ENCODE measurements around the gene NAV3. TPM values are rescaled to one million over a fixed set of nuclear protein-coding genes. Genes with fewer than 3 reads are reported as not detected.

NAV3 gene
- polyA plus RNA-seq, 2 donors, result 0.19 to 0.41 TPM

DNA sequence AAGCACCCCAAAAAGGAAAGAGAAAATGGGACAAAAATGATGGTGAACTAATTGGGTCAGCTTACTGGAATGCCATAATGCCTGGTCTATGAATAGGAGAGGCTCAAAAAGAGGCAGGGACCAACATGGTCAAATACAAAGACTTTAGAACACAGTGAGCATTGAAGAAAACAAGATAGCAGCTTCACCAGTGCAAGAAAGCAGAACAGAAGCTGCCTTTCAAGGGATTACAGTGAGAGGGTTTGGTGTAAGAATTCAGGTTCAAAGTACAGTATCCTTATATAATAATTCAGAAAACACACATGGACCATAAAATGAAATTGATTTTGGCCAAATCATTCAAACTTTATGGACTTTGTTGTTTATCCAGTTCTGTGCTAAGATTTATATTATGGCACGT is 162.1 kb downstream of the NAV3 start:
- Histone ChIP-seq H3K4me3 (ENCODE audit: low read depth in 1 of 2, low read length in 2 of 2) (no peak overlapping the region), H3K36me3 (ENCODE audit: control insufficient read depth in 2 of 2, insufficient read depth in 2 of 2, low read length in 1 of 2) (no peaks in the 10 kb centered on the region), H3K9me3 (ENCODE audit: control insufficient read depth in 2 of 2, insufficient read depth in 1 of 2, low read depth in 1 of 2, low read length in 1 of 2) (no peaks in the 10 kb centered on the region), H3K27me3 (ENCODE audit: control insufficient read depth in 1 of 2, insufficient read depth in 2 of 2, low read length in 2 of 2) (no peaks in the 10 kb centered on the region), H3K27ac (ENCODE audit: low read depth in 2 of 2, low read length in 1 of 2) (no peak overlapping the region), H3K4me1 (ENCODE audit: control insufficient read depth in 2 of 2, insufficient read depth in 2 of 2, low read length in 1 of 2) (no peaks in the 10 kb centered on the region)
- WGBS, 2 donors, result 68 to 87% methylated on average over 1 of the region's 1 CpG

DNA sequence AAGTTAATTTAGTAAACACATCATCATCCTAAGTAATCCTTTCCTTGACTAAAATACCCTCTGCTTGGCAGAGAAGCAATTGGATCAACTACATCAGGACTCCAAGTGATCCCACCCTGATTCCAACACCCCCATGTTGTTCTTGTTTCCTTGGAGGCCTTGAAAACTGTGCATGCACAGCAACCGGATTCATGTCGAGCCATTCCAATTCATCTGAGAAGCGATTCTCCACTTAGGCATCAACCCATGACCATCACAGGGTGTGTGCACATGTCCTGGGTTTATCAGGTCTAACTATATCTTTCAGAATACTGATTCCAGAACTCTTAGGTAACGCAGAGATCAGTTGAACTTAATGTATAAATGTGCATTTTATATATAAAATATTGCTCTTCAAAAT is 163.0 kb downstream of the NAV3 start:
- 72 to 78% methylated on average over 4 of the region's 4 CpGs for WGBS, 2 donors
- H3K27ac ChIP-seq (ENCODE audit: low read depth in 2 of 2, low read length in 1 of 2), result no peak overlapping the region
- H3K4me1 ChIP-seq (ENCODE audit: control insufficient read depth in 2 of 2, insufficient read depth in 2 of 2, low read length in 1 of 2), result no peaks in the 10 kb centered on the region
- no peak overlapping the region for H3K4me3 ChIP-seq (ENCODE audit: low read depth in 1 of 2, low read length in 2 of 2)
- H3K9me3 ChIP-seq (ENCODE audit: control insufficient read depth in 2 of 2, insufficient read depth in 1 of 2, low read depth in 1 of 2, low read length in 1 of 2), result no peaks in the 10 kb centered on the region
- no peaks in the 10 kb centered on the region for H3K27me3 ChIP-seq (ENCODE audit: control insufficient read depth in 1 of 2, insufficient read depth in 2 of 2, low read length in 2 of 2)
- H3K36me3 ChIP-seq (ENCODE audit: control insufficient read depth in 2 of 2, insufficient read depth in 2 of 2, low read length in 1 of 2), result no peaks in the 10 kb centered on the region

- Histone ChIP-seq H3K4me1 (ENCODE audit: control insufficient read depth in 2 of 2, insufficient read depth in 2 of 2, low read length in 1 of 2) (no peaks in the 10 kb centered on the region), H3K36me3 (ENCODE audit: control insufficient read depth in 2 of 2, insufficient read depth in 2 of 2, low read length in 1 of 2) (no peaks in the 10 kb centered on the region), H3K27me3 (ENCODE audit: control insufficient read depth in 1 of 2, insufficient read depth in 2 of 2, low read length in 2 of 2) (no peaks in the 10 kb centered on the region), H3K27ac (ENCODE audit: low read depth in 2 of 2, low read length in 1 of 2) (no peak overlapping the region), H3K9me3 (ENCODE audit: control insufficient read depth in 2 of 2, insufficient read depth in 1 of 2, low read depth in 1 of 2, low read length in 1 of 2) (no peaks in the 10 kb centered on the region), H3K4me3 (ENCODE audit: low read depth in 1 of 2, low read length in 2 of 2) (no peak overlapping the region)
- WGBS, 2 donors, result 70 to 77% methylated on average over 2 of the region's 2 CpGs
Measured at GRCh38 chr12:77995436-77996167, 164.9 kb downstream of the NAV3 start.

- WGBS, 2 donors, result 72 to 77% methylated on average over 4 of the region's 4 CpGs
- Histone ChIP-seq H3K4me1 (ENCODE audit: control insufficient read depth in 2 of 2, insufficient read depth in 2 of 2, low read length in 1 of 2) (no peaks in the 10 kb centered on the region), H3K4me3 (ENCODE audit: low read depth in 1 of 2, low read length in 2 of 2) (no peak overlapping the region), H3K27ac (ENCODE audit: low read depth in 2 of 2, low read length in 1 of 2) (no peak overlapping the region), H3K9me3 (ENCODE audit: control insufficient read depth in 2 of 2, insufficient read depth in 1 of 2, low read depth in 1 of 2, low read length in 1 of 2) (no peaks in the 10 kb centered on the region), H3K27me3 (ENCODE audit: control insufficient read depth in 1 of 2, insufficient read depth in 2 of 2, low read length in 2 of 2) (no peaks in the 10 kb centered on the region), H3K36me3 (ENCODE audit: control insufficient read depth in 2 of 2, insufficient read depth in 2 of 2, low read length in 1 of 2) (no peaks in the 10 kb centered on the region)
Measured at GRCh38 chr12:77996670-77997069, 166.0 kb downstream of the NAV3 start.

DNA sequence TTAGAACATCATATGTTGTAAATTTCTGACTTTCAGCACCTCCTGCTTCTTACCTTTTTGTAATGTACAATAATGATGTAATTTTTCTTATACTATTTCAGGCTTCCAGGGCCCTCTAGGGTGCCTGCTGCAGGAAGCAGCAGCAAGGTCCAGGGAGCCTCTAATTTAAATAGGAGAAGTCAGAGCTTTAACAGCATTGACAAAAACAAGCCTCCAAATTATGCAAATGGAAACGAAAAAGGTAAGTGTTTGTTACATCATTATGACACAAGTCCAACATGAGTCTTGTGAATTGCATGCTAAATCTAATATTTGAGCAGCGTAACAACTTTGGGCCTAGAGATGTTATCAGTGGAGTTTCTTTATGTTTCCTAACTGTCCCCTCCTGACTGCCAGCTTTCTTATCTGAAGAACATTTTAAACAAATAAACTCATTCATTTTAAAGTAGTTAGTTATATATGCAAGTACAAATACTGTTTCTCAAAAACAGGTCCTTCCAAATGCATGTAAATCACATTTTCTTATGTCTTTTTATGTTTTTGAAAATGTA is 167.6 kb downstream of the NAV3 start:
- Histone ChIP-seq H3K4me1 (ENCODE audit: control insufficient read depth in 2 of 2, insufficient read depth in 2 of 2, low read length in 1 of 2) (no peaks in the 10 kb centered on the region), H3K27ac (ENCODE audit: low read depth in 2 of 2, low read length in 1 of 2) (no peak overlapping the region), H3K36me3 (ENCODE audit: control insufficient read depth in 2 of 2, insufficient read depth in 2 of 2, low read length in 1 of 2) (no peaks in the 10 kb centered on the region), H3K4me3 (ENCODE audit: low read depth in 1 of 2, low read length in 2 of 2) (no peak overlapping the region), H3K9me3 (ENCODE audit: control insufficient read depth in 2 of 2, insufficient read depth in 1 of 2, low read depth in 1 of 2, low read length in 1 of 2) (no peaks in the 10 kb centered on the region), H3K27me3 (ENCODE audit: control insufficient read depth in 1 of 2, insufficient read depth in 2 of 2, low read length in 2 of 2) (no peaks in the 10 kb centered on the region)
- WGBS, 2 donors, result 63 to 77% methylated on average over 2 of the region's 2 CpGs

- Histone ChIP-seq H3K36me3 (ENCODE audit: control insufficient read depth in 2 of 2, insufficient read depth in 2 of 2, low read length in 1 of 2) (no peaks in the 10 kb centered on the region), H3K27me3 (ENCODE audit: control insufficient read depth in 1 of 2, insufficient read depth in 2 of 2, low read length in 2 of 2) (no peaks in the 10 kb centered on the region), H3K9me3 (ENCODE audit: control insufficient read depth in 2 of 2, insufficient read depth in 1 of 2, low read depth in 1 of 2, low read length in 1 of 2) (no peaks in the 10 kb centered on the region), H3K27ac (ENCODE audit: low read depth in 2 of 2, low read length in 1 of 2) (no peak overlapping the region), H3K4me3 (ENCODE audit: low read depth in 1 of 2, low read length in 2 of 2) (no peak overlapping the region), H3K4me1 (ENCODE audit: control insufficient read depth in 2 of 2, insufficient read depth in 2 of 2, low read length in 1 of 2) (no peaks in the 10 kb centered on the region)
- 50 to 55% methylated on average over 4 of the region's 4 CpGs for WGBS, 2 donors
Measured at GRCh38 chr12:77999074-77999715, 168.5 kb downstream of the NAV3 start.

- WGBS, 2 donors, result 39 to 41% methylated on average over 1 of the region's 1 CpG
Measured at GRCh38 chr12:78002878-78003277, 172.2 kb downstream of the NAV3 start.

GRCh38 chr12:78004249-78005093 is 173.8 kb downstream of the NAV3 start:
- Histone ChIP-seq H3K27ac (ENCODE audit: low read depth in 2 of 2, low read length in 1 of 2) (no peak overlapping the region), H3K4me3 (ENCODE audit: low read depth in 1 of 2, low read length in 2 of 2) (no peak overlapping the region), H3K36me3 (ENCODE audit: control insufficient read depth in 2 of 2, insufficient read depth in 2 of 2, low read length in 1 of 2) (no peaks in the 10 kb centered on the region), H3K27me3 (ENCODE audit: control insufficient read depth in 1 of 2, insufficient read depth in 2 of 2, low read length in 2 of 2) (no peaks in the 10 kb centered on the region), H3K9me3 (ENCODE audit: control insufficient read depth in 2 of 2, insufficient read depth in 1 of 2, low read depth in 1 of 2, low read length in 1 of 2) (no peaks in the 10 kb centered on the region), H3K4me1 (ENCODE audit: control insufficient read depth in 2 of 2, insufficient read depth in 2 of 2, low read length in 1 of 2) (no peaks in the 10 kb centered on the region)
- 73 to 77% methylated on average over 3 of the region's 3 CpGs for WGBS, 2 donors

More at GRCh38 chr12:78002878-78003277, 172.2 kb downstream of the NAV3 start:
- no peak overlapping the region for H3K27ac ChIP-seq (ENCODE audit: low read depth in 2 of 2, low read length in 1 of 2)
- no peaks in the 10 kb centered on the region for H3K9me3 ChIP-seq (ENCODE audit: control insufficient read depth in 2 of 2, insufficient read depth in 1 of 2, low read depth in 1 of 2, low read length in 1 of 2)
- no peaks in the 10 kb centered on the region for H3K27me3 ChIP-seq (ENCODE audit: control insufficient read depth in 1 of 2, insufficient read depth in 2 of 2, low read length in 2 of 2)
- H3K4me3 ChIP-seq (ENCODE audit: low read depth in 1 of 2, low read length in 2 of 2), result no peak overlapping the region
- H3K36me3 ChIP-seq (ENCODE audit: control insufficient read depth in 2 of 2, insufficient read depth in 2 of 2, low read length in 1 of 2), result no peaks in the 10 kb centered on the region
- H3K4me1 ChIP-seq (ENCODE audit: control insufficient read depth in 2 of 2, insufficient read depth in 2 of 2, low read length in 1 of 2), result no peaks in the 10 kb centered on the region

GRCh38 chr12:78005094-78005492 is 174.4 kb downstream of the NAV3 start:
- 83 to 88% methylated on average over 3 of the region's 3 CpGs for WGBS, 2 donors
- H3K27ac ChIP-seq (ENCODE audit: low read depth in 2 of 2, low read length in 1 of 2), result no peak overlapping the region
- no peak overlapping the region for H3K4me3 ChIP-seq (ENCODE audit: low read depth in 1 of 2, low read length in 2 of 2)
- H3K27me3 ChIP-seq (ENCODE audit: control insufficient read depth in 1 of 2, insufficient read depth in 2 of 2, low read length in 2 of 2), result no peaks in the 10 kb centered on the region
- H3K9me3 ChIP-seq (ENCODE audit: control insufficient read depth in 2 of 2, insufficient read depth in 1 of 2, low read depth in 1 of 2, low read length in 1 of 2), result no peaks in the 10 kb centered on the region
- no peaks in the 10 kb centered on the region for H3K36me3 ChIP-seq (ENCODE audit: control insufficient read depth in 2 of 2, insufficient read depth in 2 of 2, low read length in 1 of 2)
- no peaks in the 10 kb centered on the region for H3K4me1 ChIP-seq (ENCODE audit: control insufficient read depth in 2 of 2, insufficient read depth in 2 of 2, low read length in 1 of 2)
